AG10803 (cell line): ENCODE measurements around the gene SNAP29.

Experiments
- DNase-seq: peaks from one replicate; pipeline ENCODE4 v3.0.0; 2010; ENCODE audit warnings: low read depth
- H3K4me3 ChIP-seq: 2 replicates; pipeline ENCODE4 v1.5.1; 2011; ENCODE audit warnings: mild to moderate bottlenecking, low read length, control low read depth
- CTCF ChIP-seq: conservative IDR thresholded peaks from 2 replicates; pipeline ENCODE4 v1.5.1; 2011; ENCODE audit warnings: mild to moderate bottlenecking, low read length, control low read depth, inconsistent platforms

The SNAP29 gene

GRCh38 chr22:20862540-20862939 is 3.7 kb downstream of the SNAP29 start:
- no peak for DNase-seq
- H3K4me3 ChIP-seq = no peak overlapping the region
- TF ChIP-seq CTCF = no peak

- DNase-seq = no peak
- TF ChIP-seq CTCF = no peak
- no peak overlapping the region for H3K4me3 ChIP-seq
Measured at GRCh38 chr22:20863366-20863765, 4.6 kb downstream of the SNAP29 start.

- no peak overlapping the region for H3K4me3 ChIP-seq
- no peak for DNase-seq
- no peak for TF ChIP-seq CTCF
Measured at GRCh38 chr22:20864186-20864908, 5.5 kb downstream of the SNAP29 start.

- TF ChIP-seq CTCF = no peak
- H3K4me3 ChIP-seq = no peak overlapping the region
- no peak for DNase-seq
Measured at GRCh38 chr22:20865331-20865730, 6.5 kb downstream of the SNAP29 start.

- no peak for TF ChIP-seq CTCF
- H3K4me3 ChIP-seq = no peak overlapping the region
- no peak for DNase-seq
Measured at GRCh38 chr22:20865875-20866445, 7.2 kb downstream of the SNAP29 start.

GRCh38 chr22:20866736-20867135 is 7.9 kb downstream of the SNAP29 start:
- no peak overlapping the region for H3K4me3 ChIP-seq
- TF ChIP-seq CTCF = no peak
- DNase-seq = no peak
